ENCODE data around the gene SKOR1. TPM values are rescaled to one million over a fixed set of nuclear protein-coding genes. Genes with fewer than 3 reads are reported as not detected.

SKOR1 gene
- total and polyA plus RNA-seq, 2 of the 8 experiments (the other 6 are each of a cell fraction or from before 2014, with no cell fraction given) = 0.03 to 0.11 TPM

- CTCF ChIA-PET (ENCODE audit: partially characterized antibody) = interaction anchor here (0.7 to 2.3 kb wide), 12 partner anchors 7 to 1412 kb away, joined by 3 to 14 read pairs (median 4); no protein-coding TSS in a partner anchor
- DNase-seq (ENCODE audit: low read depth in 1 of 2, low spot score in 2 of 2) (peak in 1 of 2 experiments; percentile 42), FAIRE-seq (no peak)
Observed at GRCh38 chr15:67831363-67831762, 6.1 kb downstream of the SKOR1 start.

More at GRCh38 chr15:67831363-67831762, 6.1 kb downstream of the SKOR1 start:
- H3K18ac ChIP-seq (ENCODE audit: extremely low read depth, low read length) = no peak overlapping the region
- H4K8ac ChIP-seq (ENCODE audit: extremely low read depth, insufficient read depth, low read length) = no peak overlapping the region
- H2BK120ac ChIP-seq (replicated peaks; ENCODE audit: low read depth, low read length) = no peak overlapping the region
- peaks cover 18% of the 10 kb centered on the region; the same call in 1 of the 2 replicates for H3K23me2 ChIP-seq (ENCODE audit: low read depth, low read length)
- H3K27me3 ChIP-seq (replicated peaks in 1 of 4; ENCODE audit: control insufficient read depth in 3 of 4, extremely low read depth in 1 of 4, insufficient read depth in 3 of 4, low read length in 3 of 4) = peaks cover 92 to 100% (median 99%) of the 10 kb centered on the region in 4 experiments
- no peaks in the 10 kb centered on the region for H3K79me1 ChIP-seq (ENCODE audit: low read depth, low read length)
- no peak overlapping the region for H2BK5ac ChIP-seq (ENCODE audit: low read depth, low read length)
- H2BK20ac ChIP-seq (ENCODE audit: low read length) = no peak overlapping the region
- no peak overlapping the region for H2BK15ac ChIP-seq (ENCODE audit: low read length)
- H2BK12ac ChIP-seq (ENCODE audit: low read depth, low read length) = no peak overlapping the region
- no peak overlapping the region for H4K5ac ChIP-seq (ENCODE audit: insufficient read length, low read depth, low read length)
- H2AFZ ChIP-seq (ENCODE audit: low read length) = no peak overlapping the region
- peaks cover 2 to 11% of the 10 kb centered on the region in 2 experiments for H4K20me1 ChIP-seq (replicated peaks in 1 of 2; ENCODE audit: control insufficient read depth in 1 of 2, insufficient read depth in 2 of 2, low read length in 2 of 2)
- no peak overlapping the region for H3K9ac ChIP-seq (replicated peaks in 1 of 4; ENCODE audit: extremely low read depth in 1 of 4, low read depth in 3 of 4, low read length in 3 of 4)
- no peak for TF ChIP-seq HDAC2 (IDR thresholded peaks at IDR 0.05; ENCODE audit: borderline replicate concordance in 1 of 2, low read depth in 2 of 2, low read length in 2 of 2)
- no peak for TF ChIP-seq CHD1 (IDR thresholded peaks at IDR 0.05; ENCODE audit: low read depth, low read length)
- TF ChIP-seq CHD2 (IDR thresholded peaks at IDR 0.05; ENCODE audit: low read length) = no peak
- TF ChIP-seq CEBPB (IDR thresholded peaks at IDR 0.05; ENCODE audit: low read depth, low read length) = no peak
- no peak overlapping the region for H2AK5ac ChIP-seq (ENCODE audit: low read depth, low read length)
- H3K4ac ChIP-seq (replicated peaks; ENCODE audit: insufficient read length, low read depth, low read length) = no peak overlapping the region
- H3K36me3 ChIP-seq (ENCODE audit: control insufficient read depth in 2 of 4, insufficient read depth in 4 of 4, low read length in 3 of 4) = peaks cover 0 to 17% (median 0%) of the 10 kb centered on the region in 4 experiments; a peak in 1 of 8 replicates
- H3K4me1 ChIP-seq (replicated peaks in 1 of 4; ENCODE audit: control insufficient read depth in 3 of 4, insufficient read depth in 4 of 4, low read length in 3 of 4) = peaks cover 13 to 34% (median 27%) of the 10 kb centered on the region in 4 experiments
- no peaks in the 10 kb centered on the region for H3K9me3 ChIP-seq (ENCODE audit: insufficient read depth in 2 of 2, low read depth in 1 of 2, low read length in 1 of 2)
- no peak overlapping the region for H3K4me3 ChIP-seq (ENCODE audit: extremely low read depth in 1 of 4, insufficient read depth in 2 of 4, low read depth in 3 of 4, low read length in 4 of 4)
- no peak overlapping the region; a peak in 1 of 4 replicates for H3K4me2 ChIP-seq (ENCODE audit: insufficient read depth in 1 of 2, low read depth in 2 of 2, low read length in 2 of 2)
- no peaks in the 10 kb centered on the region for H3K79me2 ChIP-seq (ENCODE audit: control insufficient read depth in 1 of 2, insufficient read depth in 2 of 2, low read length in 2 of 2)
- H3K27ac ChIP-seq (ENCODE audit: low read depth, low read length) = no peak overlapping the region
- H3K14ac ChIP-seq (ENCODE audit: insufficient read length) = no peak overlapping the region
- no peak overlapping the region for H4K91ac ChIP-seq (replicated peaks; ENCODE audit: insufficient read length, low read length)
- POLR2A ChIA-PET (ENCODE audit: partially characterized antibody) = interaction anchor here (4.1 kb wide), 1 partner anchor 9 kb away, joined by 24 read pairs; no protein-coding TSS in a partner anchor
- no peak overlapping the region for H3K56ac ChIP-seq (replicated peaks; ENCODE audit: insufficient read length, low read depth, low read length)
- no peak overlapping the region for H3K23ac ChIP-seq (ENCODE audit: insufficient read length)
